GM21825 (cell line): ENCODE results near the gene PTCHD4.

Source experiments
- ATAC-seq: cut with Tn5 transposase; IDR thresholded peaks from one replicate; pipeline ENCODE4 v1.9.1; 2021; ENCODE audit warnings: mild to moderate bottlenecking, moderate library complexity; ENCODE audit not compliant: unreplicated experiment

The PTCHD4 gene

GRCh38 chr6:48061265-48061990 lies 49.6 kb downstream of the PTCHD4 start:
- no peak for ATAC-seq
